H9 (cell line): Measurements from ENCODE around the gene FYN. TPM values are rescaled to one million over a fixed set of nuclear protein-coding genes. Genes with fewer than 3 reads are reported as not detected.
A peak's percentile ranks its signal among the peaks of the same experiment; 100 is the strongest.

Experiments used
- DNase-seq: peaks from one replicate; pipeline ENCODE4 v3.0.0-alpha.2; 2017
- H2AFZ ChIP-seq: one replicate; pipeline ENCODE4 v1.6.1; 2013; ENCODE audit warnings: mild to moderate bottlenecking, low read length, control low read depth, moderate library complexity
- H2AK5ac ChIP-seq: 2 replicates; pipeline ENCODE4 v1.6.1; 2013; ENCODE audit warnings: low read length, control low read depth, mixed read lengths; ENCODE audit not compliant: insufficient read length
- H2BK120ac ChIP-seq: one replicate; pipeline ENCODE4 v1.6.1; 2013; ENCODE audit warnings: low read depth, mild to moderate bottlenecking, low read length, control low read depth, inconsistent platforms; ENCODE audit not compliant: poor library complexity, severe bottlenecking
- H2BK12ac ChIP-seq: 2 replicates; pipeline ENCODE4 v1.6.1; 2013; ENCODE audit warnings: low read length, control low read depth, mixed read lengths, low read depth; ENCODE audit not compliant: insufficient read length
- H2BK15ac ChIP-seq: 2 replicates; pipeline ENCODE4 v1.6.1; 2013; ENCODE audit warnings: low read depth, low read length, control low read depth
- H2BK20ac ChIP-seq: one replicate; pipeline ENCODE4 v1.6.1; 2013; ENCODE audit warnings: low read depth, mild to moderate bottlenecking, low read length, control low read depth, inconsistent platforms; ENCODE audit not compliant: poor library complexity, severe bottlenecking
- H2BK5ac ChIP-seq: 2 replicates; pipeline ENCODE4 v1.6.1; 2013; ENCODE audit warnings: low read length, control low read depth, mixed read lengths; ENCODE audit not compliant: insufficient read length
- H3K14ac ChIP-seq: 2 replicates; pipeline ENCODE4 v1.6.1; 2013; ENCODE audit warnings: low read length, control low read depth; ENCODE audit not compliant: insufficient read depth
- H3K18ac ChIP-seq: 2 replicates; pipeline ENCODE4 v1.6.1; 2013; ENCODE audit warnings: low read depth, mild to moderate bottlenecking, mixed read lengths, low read length, control low read depth; ENCODE audit not compliant: insufficient read length
- H3K23ac ChIP-seq: 2 replicates; pipeline ENCODE4 v1.6.1; 2013; ENCODE audit warnings: low read length, control low read depth, mixed read lengths, low read depth; ENCODE audit not compliant: insufficient read length
- H3K23me2 ChIP-seq: 2 replicates; pipeline ENCODE4 v1.6.1; 2013; ENCODE audit warnings: low read depth, mild to moderate bottlenecking, mixed read lengths, low read length, control low read depth; ENCODE audit not compliant: insufficient read length, poor library complexity, severe bottlenecking
- H3K27ac ChIP-seq: 2 replicates; pipeline ENCODE4 v1.5.1; 2013; ENCODE audit warnings: low read length, control low read depth, mixed read lengths, low read depth; ENCODE audit not compliant: insufficient read length
- H3K27me3 ChIP-seq: 2 replicates; pipeline ENCODE4 v1.6.1; 2013; ENCODE audit warnings: low read length, control low read depth, inconsistent platforms; ENCODE audit not compliant: insufficient read depth
- H3K4ac ChIP-seq: 2 replicates; pipeline ENCODE4 v1.6.1; 2013; ENCODE audit warnings: low read depth, mild to moderate bottlenecking, control low read depth, inconsistent platforms, low read length, moderate library complexity
- H3K4me1 ChIP-seq: 2 replicates; pipeline ENCODE4 v1.6.1; 2013; ENCODE audit warnings: low read length, control low read depth, inconsistent platforms; ENCODE audit not compliant: insufficient read depth
- H3K4me2 ChIP-seq: 2 replicates; pipeline ENCODE4 v1.6.1; 2013; ENCODE audit warnings: low read length, control low read depth, mixed read lengths; ENCODE audit not compliant: insufficient read length, insufficient read depth
- H3K56ac ChIP-seq: 2 replicates; pipeline ENCODE4 v1.6.1; 2013; ENCODE audit warnings: low read depth, mild to moderate bottlenecking, mixed read lengths, low read length, control low read depth; ENCODE audit not compliant: insufficient read length
- H3K79me1 ChIP-seq: 2 replicates; pipeline ENCODE4 v1.6.1; 2013; ENCODE audit warnings: low read depth, mild to moderate bottlenecking, moderate library complexity, low read length, control low read depth, inconsistent platforms; ENCODE audit not compliant: insufficient read depth, poor library complexity, severe bottlenecking
- H3K79me2 ChIP-seq: 2 replicates; pipeline ENCODE4 v1.6.1; 2013; ENCODE audit warnings: low read length, control low read depth, inconsistent platforms; ENCODE audit not compliant: insufficient read depth
- H3K9ac ChIP-seq: 2 replicates; pipeline ENCODE4 v1.6.1; 2013; ENCODE audit warnings: low read length, control low read depth, mixed read lengths; ENCODE audit not compliant: insufficient read length; ENCODE audit errors: extremely low read depth
- H3K9me3 ChIP-seq: one replicate; pipeline ENCODE4 v1.6.1; 2013; ENCODE audit warnings: low read depth, low read length, inconsistent platforms; ENCODE audit not compliant: control insufficient read depth
- H3T11ph ChIP-seq: one replicate; pipeline ENCODE4 v1.6.1; 2013; ENCODE audit warnings: mild to moderate bottlenecking, low read length, control low read depth, inconsistent platforms
- H4K20me1 ChIP-seq: one replicate; pipeline ENCODE4 v1.6.1; 2013; ENCODE audit not compliant: control insufficient read depth, insufficient read length, insufficient read depth
- H4K5ac ChIP-seq: 2 replicates; pipeline ENCODE4 v1.6.1; 2013; ENCODE audit warnings: low read depth, mild to moderate bottlenecking, mixed read lengths, low read length, control low read depth; ENCODE audit not compliant: insufficient read length
- H4K8ac ChIP-seq: replicated peaks from 2 replicates; pipeline ENCODE4 v1.6.1; 2013; ENCODE audit warnings: low read length, control low read depth, mixed read lengths, low read depth; ENCODE audit not compliant: insufficient read length
- H4K91ac ChIP-seq: 2 replicates; pipeline ENCODE4 v1.6.1; 2013; ENCODE audit warnings: low read depth, mild to moderate bottlenecking, moderate library complexity, mixed read lengths, low read length, control low read depth; ENCODE audit not compliant: insufficient read length
- H3K27ac Mint-ChIP-seq, 3 experiments: 2 replicates in 2 of 3; 3 replicates in 1 of 3; pipeline ENCODE4 v1.8.0; 2020 to 2021; ENCODE audit warnings: mixed read lengths in 3 of 3, mild to moderate bottlenecking in 1 of 3, moderate library complexity in 1 of 3
- H3K27me3 Mint-ChIP-seq: 2 replicates; pipeline ENCODE4 v1.8.0; 2021; ENCODE audit warnings: low read depth, mild to moderate bottlenecking, moderate library complexity, mixed read lengths
- H3K36me3 Mint-ChIP-seq, 3 experiments: 2 replicates in 2 of 3; 3 replicates in 1 of 3; pipeline ENCODE4 v1.8.0; 2020 to 2021; ENCODE audit warnings: low read depth in 3 of 3, mixed read lengths in 3 of 3; ENCODE audit not compliant: insufficient read depth in 1 of 3
- H3K4me1 Mint-ChIP-seq, 2 experiments: 2 replicates each; pipeline ENCODE4 v1.8.0; 2020; ENCODE audit warnings: mixed read lengths in 2 of 2
- H3K4me3 Mint-ChIP-seq, 2 experiments: 2 replicates in 1 of 2; 3 replicates in 1 of 2; pipeline ENCODE4 v1.8.0; 2020 to 2021; ENCODE audit warnings: mild to moderate bottlenecking in 2 of 2, mixed read lengths in 2 of 2, moderate library complexity in 1 of 2
- H3K9me3 Mint-ChIP-seq, 2 experiments: 2 replicates in 1 of 2; 3 replicates in 1 of 2; pipeline ENCODE4 v1.8.0; 2020; ENCODE audit warnings: mild to moderate bottlenecking in 2 of 2, mixed read lengths in 2 of 2, moderate library complexity in 1 of 2
- CTCF ChIP-seq: fragments of 200-600 bp; sonication (generic); conservative IDR thresholded peaks from 3 replicates; pipeline ENCODE4 v1.8.0; 2021; ENCODE audit warnings: antibody characterized with exemption, mild to moderate bottlenecking
- WGBS: extraction: QIAGEN DNeasy Blood & Tissue Kit; methylation state at CpG from one replicate; pipeline ENCODE4 v1.1.7; 2013; ENCODE audit warnings: missing lambda C conversion rate, low lambda C conversion rate, mixed read lengths; ENCODE audit not compliant: insufficient read length; ENCODE audit errors: extremely low coverage; 5-methylcytosine and 5-hydroxymethylcytosine counted together
- total RNA-seq: library from RNA; stranded (reverse); gene quantifications from 2 replicates; pipeline ENCODE4 v1.2.1, GENCODE V29; 2021

FYN gene
- total RNA-seq, 1 experiment from 2014 or later: 64.8 TPM

- Histone ChIP-seq H3K4me1 (peaks cover 19% of the 10 kb centered on the region), H4K91ac (no peak overlapping the region), H4K8ac (no peak overlapping the region), H4K5ac (no peak overlapping the region), H2BK12ac (no peak overlapping the region), H3K4ac (no peak overlapping the region), H3K79me2 (no peaks in the 10 kb centered on the region), H3K14ac (no peak overlapping the region), H3K18ac (no peak overlapping the region), H2BK15ac (no peak overlapping the region), H3K9ac (no peak overlapping the region), H3K23me2 (no peaks in the 10 kb centered on the region), H3K56ac (no peak overlapping the region), H4K20me1 (no peaks in the 10 kb centered on the region), H3T11ph (no peak overlapping the region), H3K23ac (no peak overlapping the region), H2BK5ac (no peak overlapping the region), H3K4me2 (peak overlapping the region; percentile 25), H3K27ac (no peak overlapping the region), H3K79me1 (no peaks in the 10 kb centered on the region), H3K9me3 (no peaks in the 10 kb centered on the region), H3K27me3 (no peaks in the 10 kb centered on the region), H2AFZ (no peak overlapping the region), H2BK20ac (no peak overlapping the region), H2BK120ac (no peak overlapping the region), H2AK5ac (no peak overlapping the region)
- no peaks in the 10 kb centered on the region; the same call in 1 of the 2 replicates for H3K27me3 Mint-ChIP-seq
- H3K36me3 Mint-ChIP-seq: peaks cover 0 to 4% (median 2%) of the 10 kb centered on the region in 3 experiments; a peak in 2 of 7 replicates
- peak overlapping the region in 1 of 2 experiments; percentile 54; a peak in 1 of 5 replicates for H3K4me3 Mint-ChIP-seq
- H3K4me1 Mint-ChIP-seq: peaks cover 39 to 48% of the 10 kb centered on the region in 2 experiments
- no peaks in the 10 kb centered on the region for H3K9me3 Mint-ChIP-seq
- WGBS: no CpG with 5 or more reads among the region's 12 CpGs
- peak overlapping the region; percentile 21 to 94 (median 68); a peak in 2 of 7 replicates for H3K27ac Mint-ChIP-seq
- DNase-seq: peak; percentile 46
- no peak for TF ChIP-seq CTCF
Measured at GRCh38 chr6:111662794-111663593, 210.3 kb downstream of the FYN start.
